GM12878 (cell line): Measurements from ENCODE around the gene CCDC74A. TPM values are rescaled to one million over a fixed set of nuclear protein-coding genes. Genes with fewer than 3 reads are reported as not detected.
"Not testable (repeated sequence)": the region's sequence is repeated elsewhere in the genome, so short reads cannot be mapped to it uniquely, and the experiment has no call there.

ENCODE experiments used
- ATAC-seq: fragments of 200-7000 bp; cut with Tn5 transposase; 3 replicates; pipeline ENCODE4 v1.9.1; 2020; ENCODE audit warnings: mild to moderate bottlenecking, moderate library complexity
- BruUV-seq: library from RNA; stranded (reverse); fragments of 400-500 nt; replicated peaks from 2 replicates; lab custom pipeline; 2021; lab: Mats Ljungman, UMichigan
- CTCF ChIA-PET: fragments of 300-600 bp; sonication (Branson Sonifier 250); formaldehyde crosslinking; extraction: SDS; loops from one replicate; lab custom pipeline; 2021; ENCODE audit warnings: inconsistent platforms; lab: Yijun Ruan, JAX
- POLR2A ChIA-PET: fragments of 350-600 bp; formaldehyde crosslinking; extraction: SDS; loops from one replicate; lab custom pipeline; 2021; ENCODE audit warnings: inconsistent platforms; lab: Charles Lee
- RAD21 ChIA-PET: fragments of 300-600 bp; sonication (Branson Sonifier 250); formaldehyde crosslinking; loops from one replicate; lab custom pipeline; 2023; ENCODE audit warnings: antibody characterized with exemption; ENCODE audit not compliant: unreplicated experiment; lab: Charles Lee
- SMC1A ChIA-PET: fragments of 300-600 bp; sonication (Branson Sonifier 250); formaldehyde crosslinking; loops from one replicate; lab custom pipeline; 2023; ENCODE audit not compliant: unreplicated experiment, uncharacterized antibody; lab: Charles Lee
- DNase-seq: peaks from one replicate; pipeline ENCODE4 v3.0.0-alpha.2; 2011; ENCODE audit warnings: low read depth, low spot score
- FAIRE-seq: peaks from 3 replicates; lab custom pipeline; 2011; peaks lifted over from hg19 to GRCh38; lab: Jason Lieb, UNC
- H2AFZ ChIP-seq: 2 replicates; pipeline ENCODE4 v1.6.0; 2011; ENCODE audit warnings: low read depth, low read length, control low read depth; ENCODE audit not compliant: control insufficient read depth
- H3K27ac ChIP-seq: 2 replicates; pipeline ENCODE4 v1.5.1; 2011; ENCODE audit warnings: control low read depth; ENCODE audit not compliant: control insufficient read depth, insufficient read depth
- H3K27me3 ChIP-seq, 2 experiments: replicated peaks in 1 of 2; 2 replicates each; pipeline versions ENCODE4 v1.6.0 to v1.6.1; 2011; ENCODE audit warnings: low read length in 1 of 2; ENCODE audit not compliant: control insufficient read depth in 2 of 2, insufficient read depth in 2 of 2
- H3K36me3 ChIP-seq, 2 experiments: 2 replicates each; pipeline ENCODE4 v1.5.1; 2011; ENCODE audit warnings: low read length in 1 of 2; ENCODE audit not compliant: control insufficient read depth in 2 of 2, insufficient read depth in 2 of 2
- H3K4me1 ChIP-seq: 2 replicates; pipeline ENCODE4 v1.6.1; 2011; ENCODE audit warnings: mild to moderate bottlenecking, low read length, moderate library complexity, mixed read lengths; ENCODE audit not compliant: control insufficient read depth, insufficient read depth
- H3K4me2 ChIP-seq: 2 replicates; pipeline ENCODE4 v1.6.0; 2011; ENCODE audit warnings: control low read depth; ENCODE audit not compliant: control insufficient read depth, insufficient read depth
- H3K4me3 ChIP-seq: fragments of 200-600 bp; sonication (generic); 2 replicates; pipeline ENCODE4 v1.5.1; 2016
- H3K79me2 ChIP-seq: 2 replicates; pipeline ENCODE4 v1.6.0; 2011; ENCODE audit warnings: low read length; ENCODE audit not compliant: control insufficient read depth, insufficient read depth
- H3K9ac ChIP-seq: 2 replicates; pipeline ENCODE4 v1.8.0; 2011; ENCODE audit warnings: low read length, control low read depth, mixed read lengths; ENCODE audit not compliant: control insufficient read depth, insufficient read depth
- H3K9me3 ChIP-seq: replicated peaks from 3 replicates; pipeline ENCODE4 v1.5.1; 2011; ENCODE audit warnings: mild to moderate bottlenecking, low read length; ENCODE audit not compliant: control insufficient read depth, insufficient read depth
- H4K20me1 ChIP-seq: 2 replicates; pipeline ENCODE4 v1.6.0; 2011; ENCODE audit not compliant: control insufficient read depth, insufficient read depth
- EGR1 ChIP-seq, 2 experiments: IDR thresholded peaks; 1 replicate in 1 of 2; 2 replicates in 1 of 2; pipeline ENCODE4 v1.6.1; 2011 to 2012; ENCODE audit warnings: low read depth in 2 of 2, low read length in 2 of 2, borderline replicate concordance in 1 of 2, mild to moderate bottlenecking in 1 of 2, moderate library complexity in 1 of 2
- WGBS: methylation state at CpG from one replicate; pipeline ENCODE4 v1.1.6; 2016; ENCODE audit warnings: low lambda C conversion rate; ENCODE audit not compliant: insufficient replicate concordance, insufficient coverage; ENCODE audit errors: missing lambda C conversion rate; 5-methylcytosine and 5-hydroxymethylcytosine counted together
- in situ Hi-C: fragments of 300-500 bp; cut with MboI; formaldehyde crosslinking; loops from 9 replicates; pipeline ENCODE4 v1.14.3; 2018; ENCODE audit warnings: mixed read lengths
- intact Hi-C: fragments of 100-400 bp; cut with micrococcal nuclease; formaldehyde crosslinking; loops from one replicate; pipeline ENCODE4 v1.14.2; 2022; ENCODE audit not compliant: unreplicated experiment
- polyA plus RNA-seq, 11 experiments: library from polyadenylated mRNA; depleted of rRNA in 4 of 11; unstranded in 6 of 11; stranded (reverse) in 5 of 11; fragments of >200 nt; fragmentation: Nextera tagmentation in 4 of 11; fragmentation: Illumina TruSeq in 1 of 11; extraction: Ambion mirVana in 4 of 11; extraction: Trizol in 1 of 11; gene quantifications; 1 replicate in 1 of 11; 2 replicates in 10 of 11; pipeline versions ENCODE4 v1.2.1 to v1.2.3, GENCODE V29; 2011 to 2016; ENCODE audit warnings: inconsistent platforms in 2 of 11, missing spikeins in 2 of 11, low read depth in 1 of 11
- total RNA-seq, 4 experiments: library from RNA; depleted of rRNA in 3 of 4; stranded (reverse); fragments of >200 nt in 3 of 4; fragmentation: Illumina TruSeq in 1 of 4; extraction: Trizol in 1 of 4; gene quantifications; 2 replicates each; pipeline versions ENCODE4 v1.2.1 to v1.2.3, GENCODE V29; 2013 to 2021

Gene CCDC74A
- total and polyA plus RNA-seq, 10 of the 15 experiments (the other 5 are each of a cell fraction or from before 2014, with no cell fraction given): 14.3 to 133 (median 64.2) TPM

DNA sequence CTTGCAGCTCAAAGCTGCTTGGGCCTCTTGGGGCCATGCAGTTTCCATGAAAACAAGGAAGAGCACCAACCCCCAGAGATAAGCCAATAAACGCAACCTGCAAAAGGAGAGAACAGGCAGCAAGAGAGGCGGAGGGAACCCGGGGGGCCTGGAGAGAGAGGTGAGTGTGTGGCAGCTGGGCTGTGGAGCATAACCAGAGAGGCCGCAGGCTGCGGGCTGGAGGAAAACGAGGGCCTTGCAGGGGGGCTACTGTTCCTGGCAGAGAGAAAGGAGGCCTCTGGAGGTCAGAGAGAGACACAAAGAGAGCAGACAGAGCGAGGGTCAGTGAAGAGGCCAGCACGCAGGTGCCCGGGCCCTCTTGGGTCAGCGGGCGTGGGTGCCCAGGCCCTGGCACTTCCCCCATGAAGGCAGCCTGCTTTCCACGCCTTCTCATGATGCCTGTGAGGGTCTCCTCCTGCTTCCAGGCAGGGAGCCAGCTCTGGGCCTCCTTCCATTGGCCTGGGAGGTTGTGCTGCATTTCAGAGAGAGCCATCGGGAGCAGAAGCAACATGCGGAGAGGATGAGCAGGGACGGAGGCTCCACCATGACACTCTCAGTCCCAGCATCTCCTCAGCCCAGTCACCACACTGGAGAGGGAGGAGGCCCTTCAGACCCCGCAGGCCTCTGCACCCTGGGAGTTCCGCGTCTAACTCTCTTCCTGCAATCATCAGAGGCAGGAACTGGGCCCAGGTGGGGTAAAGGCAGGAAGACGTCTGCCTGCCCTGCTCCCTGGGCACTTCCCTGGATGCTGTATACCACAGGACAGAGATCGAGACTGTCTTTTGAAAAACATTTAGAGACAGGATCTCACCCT is 36.8 kb upstream of the CCDC74A start:
- FAIRE-seq, POLR2A ChIA-PET, RAD21 ChIA-PET, H3K27me3 ChIP-seq, DNase-seq, H3K9me3 ChIP-seq, H3K4me1 ChIP-seq, H4K20me1 ChIP-seq, H3K36me3 ChIP-seq, SMC1A ChIA-PET, in situ Hi-C loops: not testable (repeated sequence)
- peak overlapping the region; percentile 19 for H3K4me2 ChIP-seq
- peak overlapping the region; percentile 81 for H3K27ac ChIP-seq
- peak; percentile 5 for ATAC-seq
- CTCF ChIA-PET: interaction anchor here (1.1 to 3.8 kb wide), 3 partner anchors 38 to 182 kb away, joined by 3 to 25 read pairs (median 13); partner anchors contain the start of gene CCDC74A
- peak overlapping the region; percentile 67 for H3K4me3 ChIP-seq
- intact Hi-C loops: loop anchor here (5.0 to 10.0 kb wide), 3 partner anchors 86 to 396 kb away; partner anchors contain the start of gene FAM168B
- peak overlapping the region; percentile 65 for H2AFZ ChIP-seq
- TF ChIP-seq EGR1 (IDR thresholded peaks at IDR 0.05; ENCODE audit: borderline replicate concordance in 1 of 2, low read depth in 2 of 2, low read length in 2 of 2): 0 out of 3 replicates have a peak, but pooled peaks of 1 of the 2 experiments have one; percentile 12
- peak overlapping the region; percentile 85 for H3K9ac ChIP-seq
- 38% methylated on average over 15 of the region's 20 CpGs for WGBS
- peaks cover 58% of the 10 kb centered on the region for H3K79me2 ChIP-seq
- BruUV-seq: TSS peak; percentile 49

DNA sequence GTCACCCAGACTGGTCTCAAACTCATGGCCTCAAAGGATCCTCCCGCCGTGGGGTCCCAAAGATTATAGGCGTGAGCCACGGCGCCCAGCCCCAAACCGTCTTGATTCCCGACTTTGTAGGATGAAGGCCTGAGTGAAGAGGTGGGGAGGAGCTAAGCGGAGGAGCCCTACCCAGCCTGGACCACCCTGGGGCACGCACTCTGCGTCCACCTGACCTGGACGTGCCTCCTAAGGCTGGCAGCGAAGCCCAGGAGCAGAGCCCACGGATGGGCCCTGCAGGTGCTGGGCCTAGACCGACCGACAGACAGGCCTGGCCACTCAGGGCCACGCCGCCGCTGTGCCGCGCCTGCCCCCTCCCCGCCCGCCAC is 36.2 kb upstream of the CCDC74A start:
- H3K36me3 ChIP-seq, H3K4me2 ChIP-seq, H4K20me1 ChIP-seq, FAIRE-seq, H3K4me1 ChIP-seq, BruUV-seq, H3K27me3 ChIP-seq, DNase-seq, POLR2A ChIA-PET, in situ Hi-C loops, SMC1A ChIA-PET, RAD21 ChIA-PET, H3K9me3 ChIP-seq: not testable (repeated sequence)
- CTCF ChIA-PET: interaction anchor here (0.9 to 3.8 kb wide), 4 partner anchors 37 to 385 kb away, joined by 3 to 25 read pairs (median 8); partner anchors contain the start of gene CCDC74A
- intact Hi-C loops: loop anchor here (5.0 to 10.0 kb wide), 3 partner anchors 86 to 397 kb away; partner anchors contain the start of gene FAM168B
- ATAC-seq: peak; percentile 16
- Histone ChIP-seq H3K27ac (peak overlapping the region; percentile 81), H2AFZ (peak overlapping the region; percentile 65), H3K9ac (peak overlapping the region; percentile 85), H3K4me3 (peak overlapping the region; percentile 67), H3K79me2 (peaks cover 64% of the 10 kb centered on the region)
- WGBS: 0% methylated on average over 11 of the region's 22 CpGs
